Liver (tissue), 9 donors: ENCODE measurements around the gene MYLK2. TPM values are rescaled to one million over a fixed set of nuclear protein-coding genes. Genes with fewer than 3 reads are reported as not detected.
A peak's percentile ranks its signal among the peaks of the same experiment; 100 is the strongest.

Source experiments
- DNase-seq: peaks from one replicate; pipeline ENCODE4 v3.0.0-alpha.2; 2017; ENCODE audit warnings: low spot score
- H3K27ac ChIP-seq, 2 donors: one replicate each; pipeline ENCODE4 v1.7.0; 2013; ENCODE audit warnings: inconsistent platforms in 2 of 2, low read length in 2 of 2, control low read depth in 1 of 2, low read depth in 1 of 2, mild to moderate bottlenecking in 1 of 2
- H3K27me3 ChIP-seq, 4 donors: one replicate each; pipeline versions ENCODE4 v1.6.1 to v1.7.0; 2013; ENCODE audit warnings: low read length in 3 of 4, inconsistent platforms in 1 of 4, mild to moderate bottlenecking in 1 of 4, moderate library complexity in 1 of 4; ENCODE audit not compliant: control insufficient read depth in 4 of 4, insufficient read depth in 4 of 4
- H3K36me3 ChIP-seq, 4 donors: one replicate each; pipeline versions ENCODE4 v1.6.1 to v1.7.0; 2013; ENCODE audit warnings: low read length in 3 of 4, mild to moderate bottlenecking in 3 of 4, low read depth in 1 of 4, moderate library complexity in 1 of 4; ENCODE audit not compliant: control insufficient read depth in 4 of 4, insufficient read depth in 3 of 4
- H3K4me1 ChIP-seq, 4 donors: one replicate each; pipeline versions ENCODE4 v1.6.1 to v1.7.0; 2013; ENCODE audit warnings: low read length in 3 of 4, mild to moderate bottlenecking in 3 of 4, moderate library complexity in 1 of 4; ENCODE audit not compliant: control insufficient read depth in 4 of 4, insufficient read depth in 4 of 4
- H3K4me3 ChIP-seq, 3 donors: one replicate each; pipeline versions ENCODE4 v1.6.1 to v1.7.0; 2013; ENCODE audit warnings: low read length in 3 of 3, control low read depth in 1 of 3, low read depth in 1 of 3, mild to moderate bottlenecking in 1 of 3
- H3K9ac ChIP-seq, 2 donors: one replicate each; pipeline ENCODE4 v1.7.0; 2013; ENCODE audit warnings: low read length in 2 of 2, mild to moderate bottlenecking in 2 of 2, moderate library complexity in 2 of 2, control low read depth in 1 of 2, low read depth in 1 of 2
- H3K9me3 ChIP-seq, 4 donors: one replicate each; pipeline versions ENCODE4 v1.6.1 to v1.7.0; 2013; ENCODE audit warnings: low read length in 3 of 4; ENCODE audit not compliant: control insufficient read depth in 4 of 4
- EGR1 ChIP-seq, 2 donors: IDR thresholded peaks; 2 replicates each; pipeline ENCODE4 v1.6.1; 2016 to 2018; ENCODE audit warnings: antibody characterized with exemption in 2 of 2, low read depth in 2 of 2
- FOXA1 ChIP-seq: IDR thresholded peaks from 2 replicates; pipeline ENCODE4 v1.6.1; 2016; ENCODE audit warnings: antibody characterized with exemption
- FOXA2 ChIP-seq: IDR thresholded peaks from 2 replicates; pipeline ENCODE4 v1.6.1; 2016; ENCODE audit warnings: antibody characterized with exemption
- GABPA ChIP-seq, 2 donors: IDR thresholded peaks in 1 of 2; conservative IDR thresholded peaks in 1 of 2; 2 replicates each; pipeline ENCODE4 v1.6.1; 2016; ENCODE audit warnings: antibody characterized with exemption in 2 of 2, mild to moderate bottlenecking in 1 of 2, moderate library complexity in 1 of 2
- HNF4A ChIP-seq, 2 donors: conservative IDR thresholded peaks; 2 replicates each; pipeline ENCODE4 v1.6.1; 2016; ENCODE audit warnings: antibody characterized with exemption in 2 of 2, mild to moderate bottlenecking in 2 of 2
- HNF4G ChIP-seq: IDR thresholded peaks from 2 replicates; pipeline ENCODE4 v1.6.1; 2016; ENCODE audit warnings: antibody characterized with exemption
- NR2F2 ChIP-seq: IDR thresholded peaks from 2 replicates; pipeline ENCODE4 v1.6.1; 2016; ENCODE audit warnings: antibody characterized with exemption
- RAD21 ChIP-seq, 2 donors: IDR thresholded peaks; 2 replicates each; pipeline ENCODE4 v1.6.1; 2016; ENCODE audit warnings: antibody characterized with exemption in 2 of 2, mild to moderate bottlenecking in 2 of 2
- RXRA ChIP-seq, 2 donors: IDR thresholded peaks; 2 replicates each; pipeline ENCODE4 v1.6.1; 2017 to 2018; ENCODE audit warnings: antibody characterized with exemption in 2 of 2, mild to moderate bottlenecking in 1 of 2
- YY1 ChIP-seq: IDR thresholded peaks from 2 replicates; pipeline ENCODE4 v1.6.1; 2016; ENCODE audit warnings: antibody characterized with exemption, mild to moderate bottlenecking
- WGBS: extraction: QIAGEN DNeasy Blood & Tissue Kit; methylation state at CpG from one replicate; pipeline ENCODE4 v1.1.7; 2013; 5-methylcytosine and 5-hydroxymethylcytosine counted together
- polyA plus RNA-seq, 2 donors: library from polyadenylated mRNA; stranded (reverse) in 1 of 2; unstranded in 1 of 2; fragments of 200-250 nt in 1 of 2; fragments of >200 nt in 1 of 2; fragmentation: Nextera tagmentation in 1 of 2; extraction: Ambion mirVana in 1 of 2; gene quantifications; one replicate each; pipeline versions ENCODE4 v1.2.1 to v1.2.3, GENCODE V29; 2013 to 2015
- total RNA-seq, 2 donors: library from RNA; depleted of rRNA; stranded (reverse); fragments of >200 nt; gene quantifications; one replicate each; pipeline ENCODE4 v1.2.3, GENCODE V29; 2014
- TF ChIP-seq, protein P1 (sequence below): fragments of 150-350 bp; IDR thresholded peaks from 2 replicates; pipeline ENCODE4 v1.5.1; 2017; ENCODE audit warnings: improper control_type of control experiment, low read depth, low read length; ENCODE audit not compliant: missing input control
- TF ChIP-seq, protein P2 (sequence below): IDR thresholded peaks from 2 replicates; pipeline ENCODE4 v1.6.1; 2016; ENCODE audit warnings: antibody characterized with exemption, mild to moderate bottlenecking
- TF ChIP-seq, protein P3 (sequence below): IDR thresholded peaks from 2 replicates; pipeline ENCODE4 v1.6.1; 2016; ENCODE audit warnings: antibody characterized with exemption
- donor health status: healthy.
- donor health status: healthy.
- donor health status: healthy.
- donor health status: healthy.
- donor health status: healthy.

The MYLK2 gene
- total and polyA plus RNA-seq, 4 donors: 0.08 to 0.19 TPM; not detected in 2

DNA sequence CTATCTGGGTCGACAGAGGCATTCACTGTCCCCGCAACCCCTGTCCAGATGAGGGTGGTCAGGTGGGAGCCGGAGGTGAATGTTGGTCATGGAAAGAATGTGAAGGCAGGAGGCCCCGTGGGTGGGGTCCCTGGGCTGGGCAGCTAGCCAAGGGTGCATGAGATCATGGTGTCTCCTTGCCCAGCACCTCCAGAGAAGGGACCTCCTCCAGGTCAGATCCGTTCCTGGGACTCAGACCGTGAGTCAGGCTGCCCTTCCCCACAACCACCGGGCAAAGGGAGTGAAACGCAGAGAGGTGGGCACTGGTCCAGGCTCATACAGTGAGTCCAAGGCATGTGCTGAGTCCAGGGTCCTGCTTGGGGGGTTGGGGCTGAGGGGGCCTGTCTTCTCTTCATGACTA, 22.8 kb downstream of the MYLK2 start:
- no peak for TF ChIP-seq YY1
- TF ChIP-seq GABPA (IDR thresholded peaks at IDR 0.05 in 1 of 2, conservative IDR thresholded peaks at IDR 0.05 in 1 of 2): no peak
- no peak for TF ChIP-seq HNF4A (conservative IDR thresholded peaks at IDR 0.05)
- TF ChIP-seq RXRA (IDR thresholded peaks at IDR 0.05): no peak
- TF ChIP-seq, protein P1, sequence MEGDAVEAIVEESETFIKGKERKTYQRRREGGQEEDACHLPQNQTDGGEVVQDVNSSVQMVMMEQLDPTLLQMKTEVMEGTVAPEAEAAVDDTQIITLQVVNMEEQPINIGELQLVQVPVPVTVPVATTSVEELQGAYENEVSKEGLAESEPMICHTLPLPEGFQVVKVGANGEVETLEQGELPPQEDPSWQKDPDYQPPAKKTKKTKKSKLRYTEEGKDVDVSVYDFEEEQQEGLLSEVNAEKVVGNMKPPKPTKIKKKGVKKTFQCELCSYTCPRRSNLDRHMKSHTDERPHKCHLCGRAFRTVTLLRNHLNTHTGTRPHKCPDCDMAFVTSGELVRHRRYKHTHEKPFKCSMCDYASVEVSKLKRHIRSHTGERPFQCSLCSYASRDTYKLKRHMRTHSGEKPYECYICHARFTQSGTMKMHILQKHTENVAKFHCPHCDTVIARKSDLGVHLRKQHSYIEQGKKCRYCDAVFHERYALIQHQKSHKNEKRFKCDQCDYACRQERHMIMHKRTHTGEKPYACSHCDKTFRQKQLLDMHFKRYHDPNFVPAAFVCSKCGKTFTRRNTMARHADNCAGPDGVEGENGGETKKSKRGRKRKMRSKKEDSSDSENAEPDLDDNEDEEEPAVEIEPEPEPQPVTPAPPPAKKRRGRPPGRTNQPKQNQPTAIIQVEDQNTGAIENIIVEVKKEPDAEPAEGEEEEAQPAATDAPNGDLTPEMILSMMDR: no peak
- TF ChIP-seq, protein P2, sequence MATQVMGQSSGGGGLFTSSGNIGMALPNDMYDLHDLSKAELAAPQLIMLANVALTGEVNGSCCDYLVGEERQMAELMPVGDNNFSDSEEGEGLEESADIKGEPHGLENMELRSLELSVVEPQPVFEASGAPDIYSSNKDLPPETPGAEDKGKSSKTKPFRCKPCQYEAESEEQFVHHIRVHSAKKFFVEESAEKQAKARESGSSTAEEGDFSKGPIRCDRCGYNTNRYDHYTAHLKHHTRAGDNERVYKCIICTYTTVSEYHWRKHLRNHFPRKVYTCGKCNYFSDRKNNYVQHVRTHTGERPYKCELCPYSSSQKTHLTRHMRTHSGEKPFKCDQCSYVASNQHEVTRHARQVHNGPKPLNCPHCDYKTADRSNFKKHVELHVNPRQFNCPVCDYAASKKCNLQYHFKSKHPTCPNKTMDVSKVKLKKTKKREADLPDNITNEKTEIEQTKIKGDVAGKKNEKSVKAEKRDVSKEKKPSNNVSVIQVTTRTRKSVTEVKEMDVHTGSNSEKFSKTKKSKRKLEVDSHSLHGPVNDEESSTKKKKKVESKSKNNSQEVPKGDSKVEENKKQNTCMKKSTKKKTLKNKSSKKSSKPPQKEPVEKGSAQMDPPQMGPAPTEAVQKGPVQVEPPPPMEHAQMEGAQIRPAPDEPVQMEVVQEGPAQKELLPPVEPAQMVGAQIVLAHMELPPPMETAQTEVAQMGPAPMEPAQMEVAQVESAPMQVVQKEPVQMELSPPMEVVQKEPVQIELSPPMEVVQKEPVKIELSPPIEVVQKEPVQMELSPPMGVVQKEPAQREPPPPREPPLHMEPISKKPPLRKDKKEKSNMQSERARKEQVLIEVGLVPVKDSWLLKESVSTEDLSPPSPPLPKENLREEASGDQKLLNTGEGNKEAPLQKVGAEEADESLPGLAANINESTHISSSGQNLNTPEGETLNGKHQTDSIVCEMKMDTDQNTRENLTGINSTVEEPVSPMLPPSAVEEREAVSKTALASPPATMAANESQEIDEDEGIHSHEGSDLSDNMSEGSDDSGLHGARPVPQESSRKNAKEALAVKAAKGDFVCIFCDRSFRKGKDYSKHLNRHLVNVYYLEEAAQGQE: no peak
- H3K4me3 ChIP-seq: no peak overlapping the region
- DNase-seq: no peak
- no peaks in the 10 kb centered on the region for H3K4me1 ChIP-seq
- H3K9ac ChIP-seq: no peak overlapping the region
- 74% methylated on average over 8 of the region's 8 CpGs for WGBS
- peaks cover 0 to 3% (median 0%) of the 10 kb centered on the region in 4 donors for H3K27me3 ChIP-seq
- no peaks in the 10 kb centered on the region for H3K9me3 ChIP-seq
- H3K36me3 ChIP-seq: no peaks in the 10 kb centered on the region
- H3K27ac ChIP-seq: peak overlapping the region; percentile 34 to 44

DNA sequence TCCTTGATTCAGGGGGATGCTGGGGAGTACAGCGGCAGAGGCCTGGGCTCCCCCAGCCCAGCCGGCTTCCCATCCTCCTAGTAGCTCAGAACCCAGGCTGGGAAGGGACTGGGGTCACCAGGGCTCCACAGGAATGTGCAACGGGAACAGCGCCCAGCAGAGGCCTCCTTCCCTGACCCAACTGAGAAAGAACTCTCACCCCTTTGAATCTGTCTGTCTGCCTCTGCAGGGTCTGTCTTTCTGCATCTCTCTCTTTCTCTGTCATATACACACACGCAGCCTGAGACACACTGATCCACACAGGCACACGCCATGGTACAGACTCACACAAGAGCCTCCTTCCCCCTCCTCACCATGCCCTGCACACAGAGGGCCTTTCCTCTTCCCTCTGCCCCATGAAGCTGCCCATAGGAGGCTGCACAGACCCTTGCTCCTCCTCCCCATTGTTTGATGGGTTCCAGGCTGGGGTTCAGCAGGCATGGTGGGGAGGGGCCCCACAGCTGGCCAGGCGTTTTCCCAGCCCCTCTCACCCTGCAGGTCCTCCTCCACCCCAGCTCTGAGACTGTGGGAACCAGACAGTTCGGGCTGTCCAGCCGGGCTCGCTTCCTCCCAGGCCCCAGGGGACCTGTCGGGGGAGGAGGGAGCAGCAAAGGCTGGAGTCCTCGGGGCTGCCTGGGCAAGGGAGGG, 23.5 kb downstream of the MYLK2 start:
- H3K27ac ChIP-seq: peak overlapping the region; percentile 34 to 44
- WGBS: 76% methylated on average over 12 of the region's 12 CpGs
- H3K36me3 ChIP-seq: no peaks in the 10 kb centered on the region
- H3K4me1 ChIP-seq: no peaks in the 10 kb centered on the region
- no peaks in the 10 kb centered on the region for H3K27me3 ChIP-seq
- no peak overlapping the region for H3K4me3 ChIP-seq
- no peak for DNase-seq
- TF ChIP-seq NR2F2 (peak; percentile 96), GABPA (IDR thresholded peaks at IDR 0.05 in 1 of 2, conservative IDR thresholded peaks at IDR 0.05 in 1 of 2) (no peak), EGR1 (IDR thresholded peaks at IDR 0.05; ENCODE audit: low read depth in 2 of 2) (no peak)
- no peak overlapping the region for H3K9ac ChIP-seq
- H3K9me3 ChIP-seq: no peaks in the 10 kb centered on the region

DNA sequence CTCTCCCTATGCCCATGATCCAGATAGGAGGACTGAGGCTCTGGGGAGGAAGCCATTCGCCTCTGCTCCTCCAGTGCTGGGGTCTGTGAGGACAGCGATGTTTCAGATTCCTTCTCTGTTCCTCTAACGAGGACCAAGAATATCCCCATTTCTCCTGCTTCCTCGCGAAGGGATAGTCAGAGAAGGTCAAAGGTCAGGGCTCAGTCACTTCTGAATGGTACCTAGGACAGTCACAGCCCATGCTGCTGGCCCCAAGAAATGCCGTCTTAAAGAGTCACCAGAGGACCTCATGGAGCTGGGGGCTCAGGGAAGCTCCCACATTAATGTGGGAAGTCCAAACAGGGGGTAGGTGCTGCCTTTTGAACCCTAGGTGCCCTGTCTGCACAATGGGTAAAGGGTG, 24.1 kb downstream of the MYLK2 start:
- WGBS: 70% methylated on average over 6 of the region's 6 CpGs
- no peaks in the 10 kb centered on the region for H3K4me1 ChIP-seq
- TF ChIP-seq RAD21 (IDR thresholded peaks at IDR 0.05) (no peak), FOXA2 (no peak), FOXA1 (no peak), HNF4G (no peak)
- TF ChIP-seq, protein P3, sequence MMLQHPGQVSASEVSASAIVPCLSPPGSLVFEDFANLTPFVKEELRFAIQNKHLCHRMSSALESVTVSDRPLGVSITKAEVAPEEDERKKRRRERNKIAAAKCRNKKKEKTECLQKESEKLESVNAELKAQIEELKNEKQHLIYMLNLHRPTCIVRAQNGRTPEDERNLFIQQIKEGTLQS: no peak
- no peak overlapping the region for H3K9ac ChIP-seq
- no peak overlapping the region for H3K4me3 ChIP-seq
- no peaks in the 10 kb centered on the region for H3K27me3 ChIP-seq
- peak overlapping the region in 1 of 2 donors; percentile 40 for H3K27ac ChIP-seq
- H3K36me3 ChIP-seq: no peaks in the 10 kb centered on the region
- no peak for DNase-seq
- H3K9me3 ChIP-seq: no peaks in the 10 kb centered on the region
